ENCODE data around the gene JAM3. TPM values are rescaled to one million over a fixed set of nuclear protein-coding genes. Genes with fewer than 3 reads are reported as not detected.

JAM3 gene
- total RNA-seq, 4 donors from 2014 or later, result 17.2 to 33.1 (median 20.0) TPM

DNA sequence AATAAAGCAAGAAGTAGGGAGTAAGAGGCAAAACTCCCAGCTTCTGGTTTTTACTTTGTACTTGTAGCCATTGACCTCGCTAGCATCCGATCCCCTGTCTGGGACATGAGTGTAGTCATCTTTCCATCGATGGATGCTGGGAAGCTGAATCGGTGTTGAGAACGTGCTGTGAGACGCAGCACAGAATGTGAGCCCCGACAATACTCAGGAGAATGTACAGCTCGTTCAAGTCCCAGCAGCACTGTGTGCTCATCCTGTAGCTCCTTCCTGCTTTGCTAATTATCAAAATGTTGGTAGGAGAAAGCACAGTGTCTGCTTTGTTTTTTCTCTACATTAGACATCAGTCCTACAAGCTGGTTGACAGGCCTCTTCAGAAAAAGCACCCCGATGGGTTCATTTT, 56.6 kb downstream of the JAM3 start:
- TF ChIP-seq, protein P1, sequence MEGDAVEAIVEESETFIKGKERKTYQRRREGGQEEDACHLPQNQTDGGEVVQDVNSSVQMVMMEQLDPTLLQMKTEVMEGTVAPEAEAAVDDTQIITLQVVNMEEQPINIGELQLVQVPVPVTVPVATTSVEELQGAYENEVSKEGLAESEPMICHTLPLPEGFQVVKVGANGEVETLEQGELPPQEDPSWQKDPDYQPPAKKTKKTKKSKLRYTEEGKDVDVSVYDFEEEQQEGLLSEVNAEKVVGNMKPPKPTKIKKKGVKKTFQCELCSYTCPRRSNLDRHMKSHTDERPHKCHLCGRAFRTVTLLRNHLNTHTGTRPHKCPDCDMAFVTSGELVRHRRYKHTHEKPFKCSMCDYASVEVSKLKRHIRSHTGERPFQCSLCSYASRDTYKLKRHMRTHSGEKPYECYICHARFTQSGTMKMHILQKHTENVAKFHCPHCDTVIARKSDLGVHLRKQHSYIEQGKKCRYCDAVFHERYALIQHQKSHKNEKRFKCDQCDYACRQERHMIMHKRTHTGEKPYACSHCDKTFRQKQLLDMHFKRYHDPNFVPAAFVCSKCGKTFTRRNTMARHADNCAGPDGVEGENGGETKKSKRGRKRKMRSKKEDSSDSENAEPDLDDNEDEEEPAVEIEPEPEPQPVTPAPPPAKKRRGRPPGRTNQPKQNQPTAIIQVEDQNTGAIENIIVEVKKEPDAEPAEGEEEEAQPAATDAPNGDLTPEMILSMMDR (IDR thresholded peaks at IDR 0.05), result no peak
- no peak for ATAC-seq (ENCODE audit: low FRiP score)
- DNase-seq (ENCODE audit: low spot score), result no peak

DNA sequence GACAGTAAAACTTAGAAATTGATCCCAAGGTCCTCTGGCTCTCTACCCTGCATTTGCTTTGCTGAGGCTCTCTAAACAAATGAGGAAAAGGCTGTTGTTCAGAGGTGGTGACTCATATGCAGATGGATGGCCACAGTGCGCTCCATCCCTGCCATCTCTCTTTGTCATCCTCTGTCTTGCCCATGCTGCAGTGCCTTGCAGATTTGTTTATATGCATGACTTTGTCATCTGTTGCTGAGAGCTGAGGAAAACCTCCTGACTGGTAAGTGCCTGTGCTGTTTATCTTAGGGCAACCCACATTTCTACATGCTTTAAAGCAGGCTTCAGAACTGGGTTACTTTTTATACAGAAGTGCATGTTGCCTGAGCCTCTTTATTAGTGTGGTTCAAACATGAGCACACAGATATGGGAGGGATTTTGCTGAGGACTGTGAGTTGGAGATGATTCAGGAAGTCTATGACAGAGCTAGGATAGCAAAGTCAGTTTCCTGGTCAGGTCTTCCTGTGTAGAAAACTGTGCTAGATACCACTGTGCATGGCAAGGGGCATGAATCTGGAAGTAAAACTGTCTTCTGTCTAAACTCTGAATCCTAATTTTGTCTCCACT, 57.4 kb downstream of the JAM3 start:
- DNase-seq (ENCODE audit: low spot score), result no peak
- peak; percentile 23 for ATAC-seq (ENCODE audit: low FRiP score)
- TF ChIP-seq, protein P1 (IDR thresholded peaks at IDR 0.05), result no peak

DNA sequence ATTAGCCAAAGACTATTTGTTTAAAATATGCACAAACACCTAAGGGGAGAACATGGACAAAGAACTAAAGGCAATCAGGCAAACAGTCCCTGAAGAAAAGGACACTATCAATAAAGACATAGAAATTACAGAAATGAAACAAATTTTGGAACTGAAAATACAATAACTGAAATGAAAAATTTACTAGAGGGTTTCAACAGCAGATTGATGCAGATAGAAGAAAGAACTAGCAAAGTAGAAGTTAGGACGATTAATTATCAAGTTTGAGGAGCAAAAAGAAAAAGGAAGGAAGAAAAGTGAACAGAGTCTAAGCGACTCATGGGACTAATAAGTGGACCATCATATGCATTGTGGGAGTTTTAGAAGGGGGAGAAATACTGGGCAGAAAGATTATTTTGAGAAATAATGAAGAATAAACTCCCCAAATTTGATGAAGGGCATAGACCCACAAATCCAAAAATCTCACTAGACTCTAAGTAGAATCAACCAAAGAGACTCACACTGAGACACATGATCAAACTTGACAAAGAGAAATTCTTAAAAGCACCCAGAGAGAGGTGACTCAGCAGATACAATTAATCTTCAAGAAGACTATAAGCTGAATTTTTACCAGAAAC, 62.9 kb downstream of the JAM3 start:
- TF ChIP-seq, protein P1 (IDR thresholded peaks at IDR 0.05), result no peak
- ATAC-seq (ENCODE audit: low FRiP score) (no peak), DNase-seq (ENCODE audit: low spot score) (no peak)

DNA sequence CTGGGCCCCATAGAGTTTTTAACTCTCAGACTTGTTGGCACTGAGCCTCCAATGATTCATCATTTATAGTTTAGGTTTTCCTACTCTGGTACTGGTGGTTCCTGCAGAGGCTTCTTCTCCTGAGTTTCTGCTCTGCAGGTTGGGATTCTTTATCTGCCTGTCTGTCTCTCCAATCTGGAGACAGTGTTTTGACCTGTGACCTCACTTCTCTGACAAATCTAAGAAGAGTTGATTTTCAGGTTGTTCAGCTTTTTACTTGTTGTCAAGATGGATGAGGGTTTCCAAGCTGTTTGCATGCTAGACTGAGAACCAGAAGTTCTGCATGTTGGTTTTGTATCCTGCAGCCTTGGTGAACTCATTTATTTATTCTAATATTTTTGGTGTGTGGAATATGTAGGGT, 63.9 kb downstream of the JAM3 start:
- DNase-seq (ENCODE audit: low spot score), result no peak
- no peak for ATAC-seq (ENCODE audit: low FRiP score)
- TF ChIP-seq, protein P1 (IDR thresholded peaks at IDR 0.05), result no peak

DNA sequence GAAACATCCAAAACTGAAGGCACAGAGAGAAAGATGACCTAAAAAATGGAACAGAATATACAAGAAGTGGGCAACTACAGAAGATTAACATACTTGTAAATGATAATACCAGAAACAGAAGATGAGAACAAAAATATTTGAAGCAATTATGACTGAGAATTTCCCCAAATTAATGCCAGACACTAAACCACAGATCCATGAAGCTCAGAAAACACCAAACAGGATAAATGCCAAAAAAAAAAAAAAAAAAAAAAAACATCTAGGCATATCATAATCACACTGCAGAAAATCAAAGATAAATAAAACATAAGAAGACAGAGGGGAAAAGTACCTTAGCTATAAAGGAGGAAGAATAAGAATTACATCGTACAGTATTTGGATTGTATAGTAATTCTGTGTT, 65.3 kb downstream of the JAM3 start:
- TF ChIP-seq, protein P1 (IDR thresholded peaks at IDR 0.05), result no peak
- DNase-seq (ENCODE audit: low spot score) (no peak), ATAC-seq (ENCODE audit: low FRiP score) (no peak)

DNA sequence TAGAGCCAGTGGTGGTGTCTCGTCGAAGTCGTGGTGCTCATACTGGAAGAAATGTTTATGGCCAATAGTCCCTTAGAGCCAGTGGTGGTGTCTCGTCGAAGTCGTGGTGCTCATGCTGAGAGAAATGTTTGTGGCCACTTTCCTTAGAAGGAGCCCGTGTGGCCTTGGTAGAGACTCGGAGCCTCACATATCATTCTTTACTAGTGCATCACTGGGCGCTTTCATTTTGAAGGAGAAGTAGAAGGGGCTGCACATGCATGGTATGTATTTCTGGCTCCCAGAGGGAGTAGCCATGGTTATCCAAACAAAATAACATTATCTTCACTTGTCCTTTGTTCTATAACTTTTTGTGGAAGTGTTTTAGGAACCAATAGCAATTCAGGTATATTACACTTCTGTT, 69.5 kb downstream of the JAM3 start:
- DNase-seq (ENCODE audit: low spot score) (no peak), ATAC-seq (ENCODE audit: low FRiP score) (no peak)
- TF ChIP-seq, protein P1 (IDR thresholded peaks at IDR 0.05), result no peak

DNA sequence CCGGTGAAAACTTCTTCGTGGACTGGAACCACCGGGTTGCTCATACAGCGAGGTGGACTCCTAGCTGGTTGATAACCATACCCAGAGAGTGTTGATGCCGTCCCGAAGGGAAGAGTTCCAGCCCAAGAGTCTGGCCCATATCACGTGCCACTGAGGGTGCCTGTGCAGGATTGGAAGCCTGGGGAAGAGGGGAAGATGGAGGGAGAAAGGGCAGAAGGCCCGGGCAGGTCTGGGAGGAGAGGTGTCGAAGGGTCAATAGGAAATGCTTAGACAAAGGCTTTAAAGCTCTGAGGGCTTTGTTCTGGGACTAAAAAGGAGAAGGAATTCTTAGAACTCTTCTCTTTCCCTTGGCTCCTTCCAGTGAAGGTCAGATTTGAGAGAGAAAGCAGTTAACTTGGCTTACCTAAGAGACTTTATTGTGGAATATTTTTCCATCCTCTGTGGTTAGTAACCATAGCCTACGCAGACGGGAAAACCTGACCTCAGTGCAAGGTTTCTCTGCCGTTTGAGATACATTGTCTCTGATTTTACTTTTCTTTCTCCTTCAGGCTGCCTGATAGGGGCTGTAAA, 70.5 kb downstream of the JAM3 start:
- DNase-seq (ENCODE audit: low spot score), result no peak
- peak; percentile 8 for ATAC-seq (ENCODE audit: low FRiP score)
- TF ChIP-seq, protein P1 (IDR thresholded peaks at IDR 0.05), result no peak
